Tibial artery (tissue), 4 donors: ENCODE results near the gene FBXW11.

Source experiments
- DNase-seq, 2 donors: peaks; one replicate each; pipeline ENCODE4 v3.0.0-alpha.2; 2019
- H3K27ac ChIP-seq, 2 donors: fragments of 200-600 bp; sonication (generic) in 1 of 2; 1 replicate in 1 of 2; 2 replicates in 1 of 2; pipeline ENCODE4 v1.5.1; 2018 to 2019; ENCODE audit warnings: mild to moderate bottlenecking in 1 of 2
- H3K27me3 ChIP-seq, 2 donors: fragments of 200-600 bp; sonication (generic) in 1 of 2; one replicate each; pipeline versions ENCODE4 v1.5.1 to v1.6.0; 2016 to 2019
- H3K36me3 ChIP-seq, 3 donors: fragments of 200-600 bp; sonication (generic) in 2 of 3; one replicate each; pipeline ENCODE4 v1.5.1; 2016 to 2019; ENCODE audit warnings: mild to moderate bottlenecking in 2 of 3
- H3K4me1 ChIP-seq, 4 donors: fragments of 200-600 bp; sonication (generic) in 2 of 4; 1 replicate in 3 of 4; 2 replicates in 1 of 4; pipeline ENCODE4 v1.5.1; 2016 to 2019
- H3K4me3 ChIP-seq, 2 donors: fragments of 200-600 bp; sonication (generic) in 1 of 2; 1 replicate in 1 of 2; 2 replicates in 1 of 2; pipeline ENCODE4 v1.5.1; 2018 to 2019; ENCODE audit warnings: mild to moderate bottlenecking in 2 of 2
- H3K9me3 ChIP-seq, 3 donors: fragments of 200-600 bp; sonication (generic) in 1 of 3; one replicate each; pipeline ENCODE4 v1.5.1; 2016 to 2019
- CTCF ChIP-seq, 2 experiments: fragments of 200-600 bp in 1 of 2; fragments of 450-650 bp in 1 of 2; IDR thresholded peaks; one replicate each; pipeline ENCODE4 v1.5.1; 2017 to 2019; ENCODE audit warnings: antibody characterized with exemption in 2 of 2, mild to moderate bottlenecking in 1 of 2, moderate library complexity in 1 of 2
- intact Hi-C: fragments of 100-400 bp; cut with DNase I; formaldehyde crosslinking; loops from one replicate; pipeline ENCODE4 v1.15.0; 2023; ENCODE audit warnings: low total_unique reads

The FBXW11 gene

GRCh38 chr5:171957591-171958251 is 48.7 kb downstream of the FBXW11 start:
- H3K4me1 ChIP-seq = peaks cover 0 to 77% (median 42%) of the 10 kb centered on the region in 4 donors
- H3K4me3 ChIP-seq = no peak overlapping the region
- no peaks in the 10 kb centered on the region for H3K27me3 ChIP-seq
- no peak for DNase-seq
- intact Hi-C loops = no loop called here
- no peaks in the 10 kb centered on the region for H3K36me3 ChIP-seq
- H3K9me3 ChIP-seq = no peaks in the 10 kb centered on the region
- no peak overlapping the region for H3K27ac ChIP-seq
- no peak for TF ChIP-seq CTCF (IDR thresholded peaks at IDR 0.05)

- DNase-seq = no peak
- intact Hi-C loops = no loop called here
- Histone ChIP-seq H3K36me3 (no peaks in the 10 kb centered on the region), H3K4me3 (no peak overlapping the region), H3K27ac (no peak overlapping the region), H3K9me3 (no peaks in the 10 kb centered on the region), H3K4me1 (peaks cover 0 to 73% (median 40%) of the 10 kb centered on the region in 4 donors), H3K27me3 (no peaks in the 10 kb centered on the region)
- no peak for TF ChIP-seq CTCF (IDR thresholded peaks at IDR 0.05)
These were observed 49.4 kb downstream of the FBXW11 start for GRCh38 chr5:171956887-171957495.

GRCh38 chr5:171956314-171956713 is 50.1 kb downstream of the FBXW11 start:
- DNase-seq = no peak
- no peak overlapping the region for H3K27ac ChIP-seq
- intact Hi-C loops = no loop called here
- peaks cover 0 to 74% (median 40%) of the 10 kb centered on the region in 4 donors for H3K4me1 ChIP-seq
- no peaks in the 10 kb centered on the region for H3K27me3 ChIP-seq
- TF ChIP-seq CTCF (IDR thresholded peaks at IDR 0.05) = no peak
- no peak overlapping the region for H3K4me3 ChIP-seq
- no peaks in the 10 kb centered on the region for H3K9me3 ChIP-seq
- H3K36me3 ChIP-seq = no peaks in the 10 kb centered on the region

- no peak for TF ChIP-seq CTCF (IDR thresholded peaks at IDR 0.05)
- H3K9me3 ChIP-seq = no peaks in the 10 kb centered on the region
- peaks cover 0 to 78% (median 38%) of the 10 kb centered on the region in 4 donors for H3K4me1 ChIP-seq
- intact Hi-C loops = no loop called here
- H3K27ac ChIP-seq = no peak overlapping the region
- H3K36me3 ChIP-seq = no peaks in the 10 kb centered on the region
- H3K27me3 ChIP-seq = no peaks in the 10 kb centered on the region
- DNase-seq = no peak
- H3K4me3 ChIP-seq = no peak overlapping the region
These were observed 50.7 kb downstream of the FBXW11 start for GRCh38 chr5:171955761-171956160.

- intact Hi-C loops = no loop called here
- TF ChIP-seq CTCF (IDR thresholded peaks at IDR 0.05) = no peak
- no peaks in the 10 kb centered on the region for H3K9me3 ChIP-seq
- no peak for DNase-seq
- H3K27ac ChIP-seq = peak overlapping the region in 1 of 2 donors; percentile 17
- no peak overlapping the region for H3K4me3 ChIP-seq
- H3K36me3 ChIP-seq = no peaks in the 10 kb centered on the region
- H3K4me1 ChIP-seq = peaks cover 0 to 78% (median 38%) of the 10 kb centered on the region in 4 donors
- no peaks in the 10 kb centered on the region for H3K27me3 ChIP-seq
These were observed 51.7 kb downstream of the FBXW11 start for GRCh38 chr5:171954721-171955120.
